Mesenchymal stem cell (in vitro differentiated cells and primary cell): ENCODE data around the gene RAET1E.
"Not testable (repeated sequence)": the region's sequence is repeated elsewhere in the genome, so short reads cannot be mapped to it uniquely, and the experiment has no call there.

Experiments used
- DNase-seq: peaks from one replicate; pipeline ENCODE4 v3.0.0-alpha.2; 2013
- H2AFZ ChIP-seq: one replicate; pipeline ENCODE4 v1.6.1; 2013; ENCODE audit warnings: low read depth, mild to moderate bottlenecking, control low read depth, inconsistent platforms, low read length, moderate library complexity
- H2AK5ac ChIP-seq: 2 replicates; pipeline ENCODE4 v1.6.1; 2013; ENCODE audit warnings: low read length, moderate library complexity, mild to moderate bottlenecking, inconsistent platforms; ENCODE audit not compliant: severe bottlenecking
- H2BK120ac ChIP-seq: one replicate; pipeline ENCODE4 v1.6.1; 2013; ENCODE audit warnings: low read depth, mild to moderate bottlenecking, inconsistent platforms, low read length, moderate library complexity
- H2BK12ac ChIP-seq, 2 experiments: one replicate each; pipeline ENCODE4 v1.6.1; 2013; ENCODE audit warnings: inconsistent platforms in 2 of 2, low read length in 2 of 2, mild to moderate bottlenecking in 2 of 2, moderate library complexity in 2 of 2, control low read depth in 1 of 2
- H2BK15ac ChIP-seq: one replicate; pipeline ENCODE4 v1.6.1; 2013; ENCODE audit warnings: mild to moderate bottlenecking, low read depth, inconsistent platforms; ENCODE audit not compliant: poor library complexity, severe bottlenecking
- H2BK5ac ChIP-seq: 2 replicates; pipeline ENCODE4 v1.6.1; 2013; ENCODE audit warnings: low read depth, mild to moderate bottlenecking, low read length, control low read depth, inconsistent platforms; ENCODE audit not compliant: poor library complexity, severe bottlenecking
- H3K14ac ChIP-seq, 2 experiments: one replicate each; pipeline ENCODE4 v1.6.1; 2013; ENCODE audit warnings: inconsistent platforms in 2 of 2, low read length in 2 of 2, control low read depth in 1 of 2, mild to moderate bottlenecking in 1 of 2, moderate library complexity in 1 of 2
- H3K18ac ChIP-seq, 2 experiments: one replicate each; pipeline ENCODE4 v1.6.1; 2013; ENCODE audit warnings: inconsistent platforms in 2 of 2, low read length in 2 of 2, control low read depth in 1 of 2, low read depth in 1 of 2, mild to moderate bottlenecking in 1 of 2
- H3K23ac ChIP-seq, 2 experiments: one replicate each; pipeline ENCODE4 v1.6.1; 2013; ENCODE audit warnings: inconsistent platforms in 2 of 2, low read length in 2 of 2, mild to moderate bottlenecking in 2 of 2, moderate library complexity in 2 of 2, control low read depth in 1 of 2
- H3K27ac ChIP-seq: 2 replicates; pipeline ENCODE4 v1.5.1; 2013; ENCODE audit warnings: mild to moderate bottlenecking, moderate library complexity, low read length, control low read depth, inconsistent platforms; ENCODE audit not compliant: poor library complexity, severe bottlenecking
- H3K27me3 ChIP-seq, 2 experiments: 2 replicates each; pipeline versions ENCODE4 v1.6.1 to v1.7.0; 2013; ENCODE audit warnings: low read length in 2 of 2, mild to moderate bottlenecking in 2 of 2, moderate library complexity in 2 of 2, control low read depth in 1 of 2, inconsistent platforms in 1 of 2; ENCODE audit not compliant: control insufficient read depth in 1 of 2, insufficient read depth in 1 of 2
- H3K36me3 ChIP-seq, 2 experiments: 2 replicates each; pipeline versions ENCODE4 v1.6.1 to v1.7.0; 2013; ENCODE audit warnings: low read length in 2 of 2, control low read depth in 1 of 2, inconsistent platforms in 1 of 2, low read depth in 1 of 2, mild to moderate bottlenecking in 1 of 2; ENCODE audit not compliant: insufficient read depth in 2 of 2, control insufficient read depth in 1 of 2
- H3K4ac ChIP-seq, 2 experiments: one replicate each; pipeline ENCODE4 v1.6.1; 2013; ENCODE audit warnings: inconsistent platforms in 2 of 2, low read length in 2 of 2, mild to moderate bottlenecking in 2 of 2, moderate library complexity in 2 of 2, control low read depth in 1 of 2, low read depth in 1 of 2
- H3K4me1 ChIP-seq: 2 replicates; pipeline ENCODE4 v1.6.1; 2013; ENCODE audit warnings: low read depth, low read length, control low read depth; ENCODE audit not compliant: control insufficient read depth, insufficient read depth
- H3K4me2 ChIP-seq: 2 replicates; pipeline ENCODE4 v1.6.1; 2013; ENCODE audit warnings: low read length, mild to moderate bottlenecking, inconsistent platforms; ENCODE audit not compliant: poor library complexity, severe bottlenecking
- H3K4me3 ChIP-seq, 2 experiments: 2 replicates each; pipeline versions ENCODE4 v1.5.1 to v1.7.0; 2013; ENCODE audit warnings: low read length in 2 of 2, mild to moderate bottlenecking in 2 of 2, control low read depth in 1 of 2, low read depth in 1 of 2; ENCODE audit not compliant: insufficient read depth in 1 of 2
- H3K79me1 ChIP-seq: replicated peaks from 2 replicates; pipeline ENCODE4 v1.6.1; 2013; ENCODE audit warnings: mild to moderate bottlenecking, control low read depth, low read length, inconsistent platforms; ENCODE audit not compliant: poor library complexity, severe bottlenecking
- H3K9ac ChIP-seq: 2 replicates; pipeline ENCODE4 v1.7.0; 2013; ENCODE audit warnings: mild to moderate bottlenecking, low read length, moderate library complexity
- H3K9me3 ChIP-seq: 2 replicates; pipeline ENCODE4 v1.7.0; 2013; ENCODE audit warnings: mild to moderate bottlenecking, low read length; ENCODE audit not compliant: control insufficient read depth
- H4K8ac ChIP-seq: one replicate; pipeline ENCODE4 v1.6.1; 2013; ENCODE audit warnings: inconsistent platforms, mild to moderate bottlenecking, low read length, moderate library complexity
- H4K91ac ChIP-seq: one replicate; pipeline ENCODE4 v1.6.1; 2013; ENCODE audit warnings: mild to moderate bottlenecking, low read length, inconsistent platforms
- WGBS: methylation state at CpG from one replicate; pipeline ENCODE4 v1.1.7; 2013; ENCODE audit warnings: mixed read lengths; 5-methylcytosine and 5-hydroxymethylcytosine counted together

Gene RAET1E

GRCh38 chr6:149921361-149921760 lies 23.4 kb upstream of the RAET1E start:
- no peaks in the 10 kb centered on the region for H3K79me1 ChIP-seq
- no peak overlapping the region for H2AFZ ChIP-seq
- no peak overlapping the region for H3K14ac ChIP-seq
- H2BK12ac ChIP-seq = no peak overlapping the region
- H3K4me1 ChIP-seq = peaks cover 23% of the 10 kb centered on the region
- no peak overlapping the region for H2BK5ac ChIP-seq
- no peak overlapping the region for H3K23ac ChIP-seq
- H3K36me3 ChIP-seq = peaks cover 0 to 4% of the 10 kb centered on the region in 2 experiments
- no peak for DNase-seq
- no peak overlapping the region for H2AK5ac ChIP-seq
- 90% methylated on average over 6 of the region's 6 CpGs for WGBS
- no peak overlapping the region for H2BK120ac ChIP-seq
- H3K4me3 ChIP-seq = no peak overlapping the region
- H3K27ac ChIP-seq = no peak overlapping the region
- H3K4me2 ChIP-seq = no peak overlapping the region
- no peak overlapping the region for H3K4ac ChIP-seq
- no peaks in the 10 kb centered on the region for H3K9me3 ChIP-seq
- H3K27me3 ChIP-seq = peaks cover 0 to 43% of the 10 kb centered on the region in 2 experiments
- H4K8ac ChIP-seq = no peak overlapping the region
- no peak overlapping the region for H3K9ac ChIP-seq
- H2BK15ac ChIP-seq = no peak overlapping the region
- no peak overlapping the region for H4K91ac ChIP-seq
- no peak overlapping the region for H3K18ac ChIP-seq

DNA sequence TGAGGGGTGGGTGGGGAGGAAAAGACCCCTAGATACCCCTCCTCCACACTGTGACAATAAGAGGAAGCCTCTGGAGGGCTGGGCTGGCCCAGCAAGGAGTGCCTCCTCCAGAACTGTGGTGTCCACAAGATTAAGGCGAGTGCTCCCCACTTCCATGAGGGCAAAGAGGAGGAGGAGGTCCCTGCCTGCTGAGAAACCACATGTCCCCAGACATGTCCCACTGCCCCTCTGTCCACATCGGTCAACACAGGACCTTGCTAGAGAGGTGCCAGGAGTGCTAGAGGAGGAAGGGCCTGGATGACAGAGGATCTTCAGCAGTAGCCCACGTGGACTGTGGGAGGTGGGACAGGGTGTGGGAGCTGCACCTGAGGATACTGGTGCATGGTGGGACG lies 21.9 kb upstream of the RAET1E start:
- no peak overlapping the region for H2AK5ac ChIP-seq
- H3K4me1 ChIP-seq = peaks cover 13% of the 10 kb centered on the region
- H3K23ac ChIP-seq = no peak overlapping the region
- H3K18ac ChIP-seq = no peak overlapping the region
- H3K4ac ChIP-seq = no peak overlapping the region
- H2AFZ ChIP-seq = no peak overlapping the region
- no peak overlapping the region for H3K14ac ChIP-seq
- no peak overlapping the region for H3K9ac ChIP-seq
- H3K36me3 ChIP-seq = peaks cover 0 to 4% of the 10 kb centered on the region in 2 experiments
- no peak for DNase-seq
- WGBS = 69% methylated on average over 4 of the region's 4 CpGs
- no peak overlapping the region for H3K27ac ChIP-seq
- H3K9me3 ChIP-seq = no peaks in the 10 kb centered on the region
- H2BK15ac ChIP-seq = no peak overlapping the region
- H2BK12ac ChIP-seq = no peak overlapping the region
- peaks cover 0 to 43% of the 10 kb centered on the region in 2 experiments for H3K27me3 ChIP-seq
- no peak overlapping the region for H2BK5ac ChIP-seq
- H4K91ac ChIP-seq = no peak overlapping the region
- no peaks in the 10 kb centered on the region for H3K79me1 ChIP-seq
- no peak overlapping the region for H4K8ac ChIP-seq
- H3K4me2 ChIP-seq = no peak overlapping the region
- no peak overlapping the region for H3K4me3 ChIP-seq
- H2BK120ac ChIP-seq = no peak overlapping the region

DNA sequence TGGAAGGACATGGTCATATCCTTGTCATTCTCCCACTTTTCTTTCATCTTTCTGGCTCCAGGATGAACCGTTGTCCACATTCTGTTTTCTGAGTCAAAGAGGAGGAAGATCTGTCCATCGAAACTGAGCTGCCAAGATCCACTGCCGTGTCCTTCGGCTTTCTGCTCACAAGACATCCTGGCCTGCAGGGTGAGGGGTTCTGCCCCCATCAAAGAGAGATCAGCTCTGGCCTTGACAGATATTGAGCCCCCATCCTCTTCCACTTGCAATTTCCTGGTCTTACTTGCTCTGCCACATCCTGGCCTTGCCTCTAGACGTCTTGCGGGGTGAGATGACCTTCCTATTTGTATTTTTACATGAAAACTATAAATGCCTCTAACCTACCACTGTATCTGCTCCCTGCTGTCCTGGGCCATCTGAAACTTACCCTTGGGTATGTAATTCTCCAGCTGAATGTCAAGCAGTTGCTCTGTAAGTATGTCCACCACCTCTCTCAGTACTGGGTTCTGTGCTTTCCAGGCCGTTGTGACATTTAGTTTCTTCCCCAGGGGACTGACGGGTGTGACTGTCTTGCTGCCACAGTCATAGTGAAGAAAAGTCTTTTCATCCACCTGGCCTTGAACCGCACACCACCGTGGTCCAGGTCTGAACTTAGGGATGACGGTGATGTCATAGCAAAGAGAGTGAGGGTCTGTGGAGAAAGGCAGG lies 21.4 kb upstream of the RAET1E start:
- not testable (repeated sequence) for DNase-seq, H2AFZ ChIP-seq, H2BK120ac ChIP-seq, H2BK5ac ChIP-seq, H3K4me3 ChIP-seq, H3K18ac ChIP-seq, H3K9me3 ChIP-seq, H3K23ac ChIP-seq, H3K14ac ChIP-seq, H4K8ac ChIP-seq, H4K91ac ChIP-seq, H3K4me2 ChIP-seq, H3K27ac ChIP-seq, H3K79me1 ChIP-seq, H3K36me3 ChIP-seq, H2AK5ac ChIP-seq, H3K4ac ChIP-seq, H3K9ac ChIP-seq, H2BK12ac ChIP-seq, H2BK15ac ChIP-seq
- 87% methylated on average over 7 of the region's 11 CpGs for WGBS
- Histone ChIP-seq H3K27me3 (peaks cover 0 to 43% of the 10 kb centered on the region in 2 experiments), H3K4me1 (peaks cover 13% of the 10 kb centered on the region)

- H2BK15ac ChIP-seq = no peak overlapping the region
- H3K18ac ChIP-seq = no peak overlapping the region
- H2BK120ac ChIP-seq = no peak overlapping the region
- H3K23ac ChIP-seq = no peak overlapping the region
- no peak overlapping the region for H3K4me2 ChIP-seq
- DNase-seq = no peak
- peaks cover 0 to 4% of the 10 kb centered on the region in 2 experiments for H3K36me3 ChIP-seq
- no peak overlapping the region for H3K4me3 ChIP-seq
- peaks cover 9% of the 10 kb centered on the region for H3K4me1 ChIP-seq
- H2AFZ ChIP-seq = no peak overlapping the region
- no peak overlapping the region for H4K91ac ChIP-seq
- no peak overlapping the region for H3K27ac ChIP-seq
- no peak overlapping the region for H3K14ac ChIP-seq
- H2BK12ac ChIP-seq = no peak overlapping the region
- peaks cover 0 to 52% of the 10 kb centered on the region in 2 experiments for H3K27me3 ChIP-seq
- H3K9ac ChIP-seq = no peak overlapping the region
- no peak overlapping the region for H3K4ac ChIP-seq
- WGBS = 62% methylated on average over 6 of the region's 6 CpGs
- no peaks in the 10 kb centered on the region for H3K79me1 ChIP-seq
- H2BK5ac ChIP-seq = no peak overlapping the region
- no peaks in the 10 kb centered on the region for H3K9me3 ChIP-seq
- H4K8ac ChIP-seq = no peak overlapping the region
- H2AK5ac ChIP-seq = no peak overlapping the region
Measured at GRCh38 chr6:149918151-149918905, 20.4 kb upstream of the RAET1E start.
